Gastroesophageal sphincter (tissue), 3 donors: Measurements from ENCODE around the gene CCL27.

ENCODE experiments used
- EP300 ChIP-seq: sonication (generic); formaldehyde crosslinking; IDR thresholded peaks from one replicate; pipeline ENCODE4 v1.6.1; 2017; ENCODE audit warnings: antibody characterized with exemption, mild to moderate bottlenecking
- POLR2A ChIP-seq, 2 donors: fragments of 450-650 bp; IDR thresholded peaks; one replicate each; pipeline ENCODE4 v1.6.1; 2017; ENCODE audit warnings: antibody characterized with exemption in 2 of 2, mild to moderate bottlenecking in 2 of 2, moderate library complexity in 1 of 2
- POLR2AphosphoS5 ChIP-seq: sonication (generic); formaldehyde crosslinking; IDR thresholded peaks from one replicate; pipeline ENCODE4 v1.6.1; 2017; ENCODE audit warnings: antibody characterized with exemption
- TF ChIP-seq, protein P1 (sequence below), 4 experiments: fragments of 200-600 bp in 2 of 4; fragments of 450-650 bp in 2 of 4; sonication (generic) in 1 of 4; IDR thresholded peaks; one replicate each; pipeline ENCODE4 v1.5.1; 2017 to 2019; ENCODE audit warnings: antibody characterized with exemption in 4 of 4, mild to moderate bottlenecking in 2 of 4, moderate library complexity in 2 of 4

GRCh38 chr9:34650816-34651215, 11.6 kb downstream of the CCL27 start:
- TF ChIP-seq, protein P1, sequence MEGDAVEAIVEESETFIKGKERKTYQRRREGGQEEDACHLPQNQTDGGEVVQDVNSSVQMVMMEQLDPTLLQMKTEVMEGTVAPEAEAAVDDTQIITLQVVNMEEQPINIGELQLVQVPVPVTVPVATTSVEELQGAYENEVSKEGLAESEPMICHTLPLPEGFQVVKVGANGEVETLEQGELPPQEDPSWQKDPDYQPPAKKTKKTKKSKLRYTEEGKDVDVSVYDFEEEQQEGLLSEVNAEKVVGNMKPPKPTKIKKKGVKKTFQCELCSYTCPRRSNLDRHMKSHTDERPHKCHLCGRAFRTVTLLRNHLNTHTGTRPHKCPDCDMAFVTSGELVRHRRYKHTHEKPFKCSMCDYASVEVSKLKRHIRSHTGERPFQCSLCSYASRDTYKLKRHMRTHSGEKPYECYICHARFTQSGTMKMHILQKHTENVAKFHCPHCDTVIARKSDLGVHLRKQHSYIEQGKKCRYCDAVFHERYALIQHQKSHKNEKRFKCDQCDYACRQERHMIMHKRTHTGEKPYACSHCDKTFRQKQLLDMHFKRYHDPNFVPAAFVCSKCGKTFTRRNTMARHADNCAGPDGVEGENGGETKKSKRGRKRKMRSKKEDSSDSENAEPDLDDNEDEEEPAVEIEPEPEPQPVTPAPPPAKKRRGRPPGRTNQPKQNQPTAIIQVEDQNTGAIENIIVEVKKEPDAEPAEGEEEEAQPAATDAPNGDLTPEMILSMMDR (IDR thresholded peaks at IDR 0.05): no peak
- TF ChIP-seq EP300: no peak
- no peak for TF ChIP-seq POLR2A (IDR thresholded peaks at IDR 0.05)
- TF ChIP-seq POLR2AphosphoS5: no peak
